Vagina (tissue), 2 donors: ENCODE measurements around the gene NMBR. TPM values are rescaled to one million over a fixed set of nuclear protein-coding genes. Genes with fewer than 3 reads are reported as not detected.

Source experiments
- DNase-seq, 2 donors: peaks; one replicate each; pipeline ENCODE4 v3.0.0-alpha.2; 2017; ENCODE audit errors: extremely low spot score in 2 of 2
- H3K27ac ChIP-seq: fragments of 200-600 bp; sonication (generic); one replicate; pipeline ENCODE4 v1.5.1; 2019
- H3K27me3 ChIP-seq: fragments of 200-600 bp; sonication (generic); one replicate; pipeline ENCODE4 v1.5.1; 2019
- H3K36me3 ChIP-seq, 2 donors: fragments of 200-600 bp; sonication (generic); one replicate each; pipeline ENCODE4 v1.5.1; 2017 to 2019
- H3K4me1 ChIP-seq: fragments of 200-600 bp; sonication (generic); one replicate; pipeline ENCODE4 v1.5.1; 2019
- H3K4me3 ChIP-seq, 2 donors: fragments of 200-600 bp; sonication (generic); 1 replicate in 1 of 2; 2 replicates in 1 of 2; pipeline ENCODE4 v1.5.1; 2016 to 2019
- H3K9me3 ChIP-seq: fragments of 200-600 bp; sonication (generic); one replicate; pipeline ENCODE4 v1.5.1; 2019
- POLR2A ChIP-seq, 2 donors: fragments of 450-650 bp; IDR thresholded peaks; one replicate each; pipeline ENCODE4 v1.6.1; 2017; ENCODE audit warnings: antibody characterized with exemption in 2 of 2, mild to moderate bottlenecking in 2 of 2, moderate library complexity in 2 of 2
- POLR2AphosphoS5 ChIP-seq, 2 donors: sonication (generic); formaldehyde crosslinking; IDR thresholded peaks; one replicate each; pipeline ENCODE4 v1.9.0; 2017; ENCODE audit warnings: antibody characterized with exemption in 2 of 2, mild to moderate bottlenecking in 2 of 2, low read depth in 1 of 2; ENCODE audit not compliant: insufficient read depth in 1 of 2
- intact Hi-C: fragments of 100-400 bp; cut with DNase I; formaldehyde crosslinking; loops from one replicate; pipeline ENCODE4 v1.15.1; 2023
- total RNA-seq: library from RNA; depleted of rRNA; stranded (reverse); fragments of >200 nt; gene quantifications from one replicate; pipeline ENCODE4 v1.2.3, GENCODE V29; 2016
- TF ChIP-seq, protein P1 (sequence below), 3 experiments: fragments of 450-650 bp in 2 of 3; fragments of 200-600 bp in 1 of 3; sonication (generic) in 1 of 3; IDR thresholded peaks; one replicate each; pipeline ENCODE4 v1.5.1; 2017 to 2019; ENCODE audit warnings: antibody characterized with exemption in 3 of 3, mild to moderate bottlenecking in 2 of 3, moderate library complexity in 2 of 3

NMBR gene
- total RNA-seq, 1 donor from 2014 or later = not detected

DNA sequence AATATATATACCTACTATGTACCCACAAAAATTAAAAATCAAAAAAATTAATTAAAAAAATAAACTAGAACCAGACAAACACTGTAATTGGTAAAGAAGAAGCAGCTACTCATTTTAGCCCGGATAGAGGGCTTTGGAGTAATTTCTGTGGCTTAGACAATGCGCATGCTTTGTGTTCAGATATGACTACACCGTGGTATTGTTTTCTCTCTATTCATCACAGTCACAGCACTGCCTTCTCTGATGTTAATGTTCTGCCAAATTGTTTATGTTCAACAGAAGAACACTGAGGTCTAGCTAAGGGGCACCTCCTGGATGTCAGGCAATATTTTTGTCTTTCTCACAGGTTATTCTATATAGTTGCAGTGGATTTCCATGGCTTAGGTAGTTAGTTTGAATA is 91.7 kb downstream of the NMBR start:
- no peak overlapping the region for H3K4me3 ChIP-seq
- intact Hi-C loops = no loop called here
- TF ChIP-seq POLR2AphosphoS5 (IDR thresholded peaks at IDR 0.05; ENCODE audit: insufficient read depth in 1 of 2, low read depth in 1 of 2) (no peak), POLR2A (IDR thresholded peaks at IDR 0.05) (no peak)
- TF ChIP-seq, protein P1, sequence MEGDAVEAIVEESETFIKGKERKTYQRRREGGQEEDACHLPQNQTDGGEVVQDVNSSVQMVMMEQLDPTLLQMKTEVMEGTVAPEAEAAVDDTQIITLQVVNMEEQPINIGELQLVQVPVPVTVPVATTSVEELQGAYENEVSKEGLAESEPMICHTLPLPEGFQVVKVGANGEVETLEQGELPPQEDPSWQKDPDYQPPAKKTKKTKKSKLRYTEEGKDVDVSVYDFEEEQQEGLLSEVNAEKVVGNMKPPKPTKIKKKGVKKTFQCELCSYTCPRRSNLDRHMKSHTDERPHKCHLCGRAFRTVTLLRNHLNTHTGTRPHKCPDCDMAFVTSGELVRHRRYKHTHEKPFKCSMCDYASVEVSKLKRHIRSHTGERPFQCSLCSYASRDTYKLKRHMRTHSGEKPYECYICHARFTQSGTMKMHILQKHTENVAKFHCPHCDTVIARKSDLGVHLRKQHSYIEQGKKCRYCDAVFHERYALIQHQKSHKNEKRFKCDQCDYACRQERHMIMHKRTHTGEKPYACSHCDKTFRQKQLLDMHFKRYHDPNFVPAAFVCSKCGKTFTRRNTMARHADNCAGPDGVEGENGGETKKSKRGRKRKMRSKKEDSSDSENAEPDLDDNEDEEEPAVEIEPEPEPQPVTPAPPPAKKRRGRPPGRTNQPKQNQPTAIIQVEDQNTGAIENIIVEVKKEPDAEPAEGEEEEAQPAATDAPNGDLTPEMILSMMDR (IDR thresholded peaks at IDR 0.05) = no peak

DNA sequence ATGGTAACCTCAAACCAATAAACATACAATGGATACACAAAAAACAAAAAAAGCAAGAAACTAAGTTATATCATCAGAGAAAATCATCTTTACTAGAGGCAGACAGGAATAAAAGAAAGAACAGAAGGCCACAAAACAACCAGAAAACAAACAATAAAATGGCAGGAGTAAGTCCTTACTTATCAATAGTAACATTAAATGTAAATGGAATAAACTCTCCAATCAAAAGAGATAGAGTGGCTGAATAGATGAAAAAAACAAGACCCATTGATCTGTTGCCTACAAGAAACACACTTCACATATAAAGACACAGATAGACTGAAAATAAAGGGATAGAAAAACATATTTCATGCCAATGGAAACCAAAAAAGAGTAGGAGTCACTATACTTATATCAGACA is 95.5 kb downstream of the NMBR start:
- no peaks in the 10 kb centered on the region for H3K27me3 ChIP-seq
- H3K4me1 ChIP-seq = no peaks in the 10 kb centered on the region
- intact Hi-C loops = no loop called here
- no peak overlapping the region for H3K4me3 ChIP-seq
- no peaks in the 10 kb centered on the region for H3K9me3 ChIP-seq
- no peak overlapping the region for H3K27ac ChIP-seq
- no peak for TF ChIP-seq POLR2AphosphoS5 (IDR thresholded peaks at IDR 0.05; ENCODE audit: insufficient read depth in 1 of 2, low read depth in 1 of 2)
- TF ChIP-seq, protein P1 (IDR thresholded peaks at IDR 0.05) = no peak
- no peak for TF ChIP-seq POLR2A (IDR thresholded peaks at IDR 0.05)
- H3K36me3 ChIP-seq = no peaks in the 10 kb centered on the region
- DNase-seq = no peak

More for the DNA sequence above, 91.7 kb downstream of the NMBR start:
- no peak for DNase-seq
- H3K27ac ChIP-seq = no peak overlapping the region
- no peaks in the 10 kb centered on the region for H3K36me3 ChIP-seq
- H3K4me1 ChIP-seq = no peaks in the 10 kb centered on the region
- H3K9me3 ChIP-seq = no peaks in the 10 kb centered on the region
- no peaks in the 10 kb centered on the region for H3K27me3 ChIP-seq

DNA sequence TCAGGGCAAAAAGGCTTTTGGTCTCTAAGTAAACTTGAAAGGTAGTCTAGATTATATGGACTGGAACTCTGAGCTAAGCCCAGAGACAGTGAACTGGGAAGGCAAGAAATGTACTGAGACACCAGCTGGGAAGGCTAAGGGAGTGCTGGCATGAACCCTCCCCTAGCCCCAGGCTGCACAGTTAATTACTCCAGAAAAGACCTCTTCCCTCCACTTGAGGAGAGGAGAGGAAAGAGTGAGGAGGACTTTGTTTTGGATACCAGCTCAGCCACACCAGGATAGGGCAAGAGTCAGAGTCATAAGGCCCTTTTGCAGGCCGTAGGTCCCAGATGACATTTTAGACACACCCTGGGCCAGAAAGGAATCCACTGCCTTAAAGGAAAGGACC is 98.3 kb downstream of the NMBR start:
- Histone ChIP-seq H3K4me1 (no peaks in the 10 kb centered on the region), H3K27me3 (no peaks in the 10 kb centered on the region), H3K36me3 (no peaks in the 10 kb centered on the region), H3K4me3 (no peak overlapping the region), H3K27ac (no peak overlapping the region), H3K9me3 (no peaks in the 10 kb centered on the region)
- intact Hi-C loops = no loop called here
- DNase-seq = no peak
- TF ChIP-seq, protein P1 (IDR thresholded peaks at IDR 0.05) = no peak
- TF ChIP-seq POLR2A (IDR thresholded peaks at IDR 0.05) = no peak
- no peak for TF ChIP-seq POLR2AphosphoS5 (IDR thresholded peaks at IDR 0.05; ENCODE audit: insufficient read depth in 1 of 2, low read depth in 1 of 2)

DNA sequence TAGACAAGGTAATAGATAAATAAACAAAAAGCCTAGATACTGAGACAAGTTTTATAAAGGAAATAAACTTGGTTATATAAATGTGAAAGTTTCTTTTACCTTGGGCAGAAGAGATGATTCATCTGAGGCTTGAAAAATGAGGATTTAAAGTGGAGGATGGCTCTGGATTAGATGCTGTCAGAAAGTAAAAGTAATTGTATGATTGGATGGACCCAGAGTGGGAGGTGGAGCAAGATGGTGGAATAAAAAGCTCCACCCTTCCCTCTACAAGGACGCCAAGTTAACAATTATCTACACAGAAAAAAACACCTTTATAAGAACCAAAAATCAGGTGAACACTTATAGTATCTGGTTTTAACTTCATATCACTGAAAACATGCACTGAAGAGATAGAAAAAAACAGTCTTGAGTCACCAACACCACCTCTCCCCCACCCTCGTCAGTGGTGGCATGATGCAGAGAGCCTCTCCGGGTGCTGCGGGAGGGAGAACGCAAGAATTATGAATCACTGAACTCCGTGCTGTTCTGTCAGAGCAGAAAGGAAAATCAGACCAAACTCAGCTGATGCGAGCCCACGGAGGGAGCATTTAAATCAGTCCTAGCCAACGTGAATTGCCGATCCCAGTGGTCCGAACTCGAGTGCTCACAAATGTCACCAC is 98.9 kb downstream of the NMBR start:
- TF ChIP-seq, protein P1 (IDR thresholded peaks at IDR 0.05) = no peak
- TF ChIP-seq POLR2AphosphoS5 (IDR thresholded peaks at IDR 0.05; ENCODE audit: insufficient read depth in 1 of 2, low read depth in 1 of 2) (no peak), POLR2A (IDR thresholded peaks at IDR 0.05) (no peak)
- Histone ChIP-seq H3K9me3 (no peaks in the 10 kb centered on the region), H3K27me3 (no peaks in the 10 kb centered on the region)

More for the DNA sequence above, 98.9 kb downstream of the NMBR start:
- no peak overlapping the region for H3K27ac ChIP-seq
- no peaks in the 10 kb centered on the region for H3K4me1 ChIP-seq
- no peak for DNase-seq
- no peaks in the 10 kb centered on the region for H3K36me3 ChIP-seq
- H3K4me3 ChIP-seq = no peak overlapping the region
- intact Hi-C loops = no loop called here
